GM23338 (cell line): ENCODE measurements around the gene ARFIP1. TPM values are rescaled to one million over a fixed set of nuclear protein-coding genes. Genes with fewer than 3 reads are reported as not detected.

Source experiments
- ATAC-seq: fragments of 200-7000 bp; cut with Tn5 transposase; 3 replicates; pipeline ENCODE4 v1.9.1; 2020
- DNase-seq: peaks from one replicate; pipeline ENCODE4 v3.0.0-alpha.2; 2015; ENCODE audit warnings: low spot score
- H2AFZ ChIP-seq: fragments of 200-600 bp; sonication (generic); 2 replicates; pipeline ENCODE4 v1.8.0; 2016; ENCODE audit warnings: antibody characterized with exemption, mild to moderate bottlenecking, moderate library complexity
- H3F3A ChIP-seq: fragments of 200-600 bp; sonication (generic); replicated peaks from 2 replicates; pipeline ENCODE4 v1.8.0; 2017; ENCODE audit warnings: antibody characterized with exemption, mixed run types, low read depth
- H3K27ac ChIP-seq: fragments of 200-600 bp; sonication (generic); 2 replicates; pipeline ENCODE4 v1.6.1; 2016; ENCODE audit warnings: low read depth
- H3K27me3 ChIP-seq: fragments of 200-600 bp; sonication (generic); 2 replicates; pipeline ENCODE4 v1.8.0; 2016; ENCODE audit warnings: mild to moderate bottlenecking, mixed run types, moderate library complexity; ENCODE audit not compliant: insufficient read depth
- H3K36me3 ChIP-seq: fragments of 200-600 bp; sonication (generic); 2 replicates; pipeline ENCODE4 v1.8.0; 2016; ENCODE audit warnings: mild to moderate bottlenecking; ENCODE audit not compliant: insufficient read depth
- H3K4me1 ChIP-seq: fragments of 200-600 bp; sonication (generic); 2 replicates; pipeline ENCODE4 v1.8.0; 2016; ENCODE audit warnings: mild to moderate bottlenecking, moderate library complexity; ENCODE audit not compliant: insufficient read depth
- H3K4me2 ChIP-seq: fragments of 200-600 bp; sonication (generic); 2 replicates; pipeline ENCODE4 v1.7.1; 2017; ENCODE audit warnings: mixed run types
- H3K4me3 ChIP-seq: fragments of 200-600 bp; sonication (generic); 2 replicates; pipeline ENCODE4 v1.6.1; 2016; ENCODE audit warnings: mixed run types
- H3K79me2 ChIP-seq: fragments of 200-600 bp; sonication (generic); replicated peaks from 2 replicates; pipeline ENCODE4 v1.8.0; 2017; ENCODE audit warnings: mild to moderate bottlenecking; ENCODE audit not compliant: insufficient read depth
- H3K9me2 ChIP-seq: fragments of 200-600 bp; sonication (generic); 2 replicates; pipeline ENCODE4 v1.8.0; 2017; ENCODE audit not compliant: insufficient read depth
- H4K20me1 ChIP-seq: fragments of 200-600 bp; sonication (generic); replicated peaks from 2 replicates; pipeline ENCODE4 v1.8.0; 2017; ENCODE audit warnings: mild to moderate bottlenecking; ENCODE audit not compliant: insufficient read depth
- H3K27ac Mint-ChIP-seq: 2 replicates; pipeline ENCODE4 v1.8.0; 2020; ENCODE audit warnings: inconsistent platforms, mild to moderate bottlenecking, moderate library complexity, mixed read lengths
- H3K27me3 Mint-ChIP-seq: 3 replicates; pipeline ENCODE4 v1.8.0; 2022; ENCODE audit warnings: low read depth, mild to moderate bottlenecking, moderate library complexity, mixed read lengths, inconsistent platforms; ENCODE audit not compliant: insufficient read depth, poor library complexity
- H3K36me3 Mint-ChIP-seq: 3 replicates; pipeline ENCODE4 v1.8.0; 2021; ENCODE audit warnings: low read depth, mild to moderate bottlenecking, inconsistent platforms, moderate library complexity, mixed read lengths
- H3K4me1 Mint-ChIP-seq: 3 replicates; pipeline ENCODE4 v1.8.0; 2020; ENCODE audit warnings: mild to moderate bottlenecking, inconsistent platforms, mixed read lengths
- H3K4me3 Mint-ChIP-seq: 3 replicates; pipeline ENCODE4 v1.8.0; 2021; ENCODE audit warnings: moderate library complexity, mild to moderate bottlenecking, inconsistent platforms, mixed read lengths
- H3K9me3 Mint-ChIP-seq: 3 replicates; pipeline ENCODE4 v1.8.0; 2020; ENCODE audit warnings: moderate library complexity, mild to moderate bottlenecking, inconsistent platforms, mixed read lengths
- CREB1 ChIP-seq: fragments of 250-450 bp; sonication (Bioruptor Pico); IDR thresholded peaks from 2 replicates; pipeline ENCODE4 v1.5.0; 2020; ENCODE audit warnings: low read depth, mild to moderate bottlenecking, moderate library complexity
- EZH2phosphoT487 ChIP-seq: fragments of 200-600 bp; sonication (generic); IDR thresholded peaks from one replicate; pipeline ENCODE4 v1.8.1; 2018; ENCODE audit warnings: antibody characterized with exemption; ENCODE audit not compliant: unreplicated experiment
- JUNB ChIP-seq: IDR thresholded peaks from one replicate; pipeline ENCODE4 v1.6.1; 2016; ENCODE audit warnings: antibody characterized with exemption; ENCODE audit not compliant: unreplicated experiment
- POLR2AphosphoS5 ChIP-seq: IDR thresholded peaks from 2 replicates; pipeline ENCODE4 v1.6.1; 2016; ENCODE audit warnings: antibody characterized with exemption, low read depth
- STAT1 ChIP-seq: IDR thresholded peaks from one replicate; pipeline ENCODE4 v1.6.1; 2016; ENCODE audit warnings: antibody characterized with exemption; ENCODE audit not compliant: unreplicated experiment
- ZNF331 ChIP-seq: fragments of 250-450 bp; sonication (Bioruptor Pico); IDR thresholded peaks from 2 replicates; pipeline ENCODE4 v1.5.0; 2020; ENCODE audit warnings: low read depth, mild to moderate bottlenecking, moderate library complexity
- polyA plus RNA-seq: library from polyadenylated mRNA; unstranded; fragments of >200 nt; fragmentation: Nextera tagmentation; extraction: Ambion mirVana; gene quantifications from 2 replicates; pipeline ENCODE4 v1.2.1, GENCODE V29; 2016
- total RNA-seq: library from RNA; depleted of rRNA; stranded (reverse); fragments of >200 nt; shearing (Covaris generic); gene quantifications from 2 replicates; pipeline ENCODE4 v1.2.3, GENCODE V29; 2014
- TF ChIP-seq, protein P1 (sequence below), 2 experiments: fragments of 200-600 bp in 1 of 2; sonication (generic) in 1 of 2; conservative IDR thresholded peaks; 2 replicates each; pipeline versions ENCODE4 v1.5.1 to v1.6.1; 2016 to 2017; ENCODE audit warnings: antibody characterized with exemption in 2 of 2, low read depth in 2 of 2, mild to moderate bottlenecking in 2 of 2, moderate library complexity in 1 of 2
- TF ChIP-seq, protein P2 (sequence below): IDR thresholded peaks from one replicate; pipeline ENCODE4 v1.6.1; 2018; ENCODE audit warnings: antibody characterized with exemption; ENCODE audit not compliant: unreplicated experiment

Gene ARFIP1
- total and polyA plus RNA-seq, 2 experiments from 2014 or later: 46.0 to 49.6 TPM

DNA sequence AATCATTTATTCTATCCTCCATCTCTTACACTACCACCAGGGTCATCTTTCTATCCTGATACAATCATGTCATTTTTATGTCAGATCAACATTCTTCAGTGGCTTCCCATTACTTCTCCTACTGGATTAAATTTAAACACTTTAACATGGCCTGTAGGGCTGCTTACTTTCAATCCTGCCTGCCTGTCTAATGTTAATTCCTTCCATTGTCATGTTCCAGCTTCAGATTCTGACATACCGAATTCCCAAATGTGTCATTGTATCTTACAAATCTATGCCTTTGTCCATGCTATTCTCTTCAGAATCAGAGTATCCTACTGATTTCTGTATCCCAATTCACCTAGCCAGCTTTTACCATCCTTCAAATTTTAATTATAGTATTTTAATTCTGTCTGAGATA is 106.4 kb downstream of the ARFIP1 start:
- Histone ChIP-seq H3K36me3 (no peaks in the 10 kb centered on the region), H2AFZ (no peak overlapping the region), H3F3A (no peaks in the 10 kb centered on the region), H3K9me2 (no peaks in the 10 kb centered on the region), H3K27ac (no peak overlapping the region; the same call in 1 of the 2 replicates), H3K27me3 (no peaks in the 10 kb centered on the region), H3K79me2 (no peaks in the 10 kb centered on the region), H3K4me2 (0 out of 2 replicates have a peak overlapping the region, but pooled peaks have one; percentile 24), H3K4me1 (peaks cover 19% of the 10 kb centered on the region; the same call in 1 of the 2 replicates), H3K4me3 (no peak overlapping the region), H4K20me1 (no peaks in the 10 kb centered on the region)
- H3K4me1 Mint-ChIP-seq: peaks cover 22% of the 10 kb centered on the region
- peak; percentile 23 for DNase-seq
- ATAC-seq: peak; percentile 40; the same call in 2 of the 3 replicates
- H3K27ac Mint-ChIP-seq: peak overlapping the region; percentile 29; the same call in 1 of the 2 replicates
- H3K27me3 Mint-ChIP-seq: no peaks in the 10 kb centered on the region
- H3K9me3 Mint-ChIP-seq: no peaks in the 10 kb centered on the region
- TF ChIP-seq, protein P1, sequence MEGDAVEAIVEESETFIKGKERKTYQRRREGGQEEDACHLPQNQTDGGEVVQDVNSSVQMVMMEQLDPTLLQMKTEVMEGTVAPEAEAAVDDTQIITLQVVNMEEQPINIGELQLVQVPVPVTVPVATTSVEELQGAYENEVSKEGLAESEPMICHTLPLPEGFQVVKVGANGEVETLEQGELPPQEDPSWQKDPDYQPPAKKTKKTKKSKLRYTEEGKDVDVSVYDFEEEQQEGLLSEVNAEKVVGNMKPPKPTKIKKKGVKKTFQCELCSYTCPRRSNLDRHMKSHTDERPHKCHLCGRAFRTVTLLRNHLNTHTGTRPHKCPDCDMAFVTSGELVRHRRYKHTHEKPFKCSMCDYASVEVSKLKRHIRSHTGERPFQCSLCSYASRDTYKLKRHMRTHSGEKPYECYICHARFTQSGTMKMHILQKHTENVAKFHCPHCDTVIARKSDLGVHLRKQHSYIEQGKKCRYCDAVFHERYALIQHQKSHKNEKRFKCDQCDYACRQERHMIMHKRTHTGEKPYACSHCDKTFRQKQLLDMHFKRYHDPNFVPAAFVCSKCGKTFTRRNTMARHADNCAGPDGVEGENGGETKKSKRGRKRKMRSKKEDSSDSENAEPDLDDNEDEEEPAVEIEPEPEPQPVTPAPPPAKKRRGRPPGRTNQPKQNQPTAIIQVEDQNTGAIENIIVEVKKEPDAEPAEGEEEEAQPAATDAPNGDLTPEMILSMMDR (conservative IDR thresholded peaks at IDR 0.05; ENCODE audit: low read depth in 2 of 2): no peak
- TF ChIP-seq, protein P2, sequence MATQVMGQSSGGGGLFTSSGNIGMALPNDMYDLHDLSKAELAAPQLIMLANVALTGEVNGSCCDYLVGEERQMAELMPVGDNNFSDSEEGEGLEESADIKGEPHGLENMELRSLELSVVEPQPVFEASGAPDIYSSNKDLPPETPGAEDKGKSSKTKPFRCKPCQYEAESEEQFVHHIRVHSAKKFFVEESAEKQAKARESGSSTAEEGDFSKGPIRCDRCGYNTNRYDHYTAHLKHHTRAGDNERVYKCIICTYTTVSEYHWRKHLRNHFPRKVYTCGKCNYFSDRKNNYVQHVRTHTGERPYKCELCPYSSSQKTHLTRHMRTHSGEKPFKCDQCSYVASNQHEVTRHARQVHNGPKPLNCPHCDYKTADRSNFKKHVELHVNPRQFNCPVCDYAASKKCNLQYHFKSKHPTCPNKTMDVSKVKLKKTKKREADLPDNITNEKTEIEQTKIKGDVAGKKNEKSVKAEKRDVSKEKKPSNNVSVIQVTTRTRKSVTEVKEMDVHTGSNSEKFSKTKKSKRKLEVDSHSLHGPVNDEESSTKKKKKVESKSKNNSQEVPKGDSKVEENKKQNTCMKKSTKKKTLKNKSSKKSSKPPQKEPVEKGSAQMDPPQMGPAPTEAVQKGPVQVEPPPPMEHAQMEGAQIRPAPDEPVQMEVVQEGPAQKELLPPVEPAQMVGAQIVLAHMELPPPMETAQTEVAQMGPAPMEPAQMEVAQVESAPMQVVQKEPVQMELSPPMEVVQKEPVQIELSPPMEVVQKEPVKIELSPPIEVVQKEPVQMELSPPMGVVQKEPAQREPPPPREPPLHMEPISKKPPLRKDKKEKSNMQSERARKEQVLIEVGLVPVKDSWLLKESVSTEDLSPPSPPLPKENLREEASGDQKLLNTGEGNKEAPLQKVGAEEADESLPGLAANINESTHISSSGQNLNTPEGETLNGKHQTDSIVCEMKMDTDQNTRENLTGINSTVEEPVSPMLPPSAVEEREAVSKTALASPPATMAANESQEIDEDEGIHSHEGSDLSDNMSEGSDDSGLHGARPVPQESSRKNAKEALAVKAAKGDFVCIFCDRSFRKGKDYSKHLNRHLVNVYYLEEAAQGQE: no peak
- TF ChIP-seq POLR2AphosphoS5 (no peak), EZH2phosphoT487 (no peak)
- H3K4me3 Mint-ChIP-seq: no peak overlapping the region; the same call in 2 of the 3 replicates
- H3K36me3 Mint-ChIP-seq: peaks cover 8% of the 10 kb centered on the region

DNA sequence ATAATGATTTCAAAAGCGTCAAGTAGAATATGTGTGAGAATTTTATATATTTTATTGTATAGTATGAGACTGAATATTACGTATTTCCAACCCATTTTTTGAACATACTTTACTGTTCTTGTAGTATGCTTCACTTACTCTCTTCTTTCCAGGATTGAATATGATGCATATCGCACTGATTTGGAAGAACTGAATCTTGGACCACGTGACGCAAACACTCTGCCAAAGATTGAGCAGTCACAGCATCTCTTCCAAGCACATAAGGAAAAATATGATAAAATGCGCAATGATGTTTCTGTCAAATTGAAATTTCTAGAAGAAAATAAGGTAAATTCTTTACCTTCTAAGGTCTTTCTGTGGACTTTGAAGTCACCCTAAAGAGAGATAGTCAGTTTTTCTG is 108.2 kb downstream of the ARFIP1 start:
- no peaks in the 10 kb centered on the region for H3K36me3 ChIP-seq
- no peak overlapping the region for H3K4me2 ChIP-seq
- H2AFZ ChIP-seq: no peak overlapping the region
- no peak overlapping the region for H3K4me3 ChIP-seq
- no peaks in the 10 kb centered on the region for H3K79me2 ChIP-seq
- no peaks in the 10 kb centered on the region for H3K9me2 ChIP-seq
- no peak for TF ChIP-seq STAT1
- no peak for TF ChIP-seq CREB1
- no peak for TF ChIP-seq EZH2phosphoT487
- TF ChIP-seq, protein P2: no peak
- TF ChIP-seq JUNB: no peak
- no peak for TF ChIP-seq ZNF331 (CRISPR knock-in tag)
- TF ChIP-seq POLR2AphosphoS5: no peak
- peaks cover 18% of the 10 kb centered on the region for H3K36me3 Mint-ChIP-seq
- H3K27me3 Mint-ChIP-seq: no peaks in the 10 kb centered on the region
- H4K20me1 ChIP-seq: no peaks in the 10 kb centered on the region
- no peaks in the 10 kb centered on the region for H3K27me3 ChIP-seq
- H3K4me3 Mint-ChIP-seq: no peak overlapping the region
- no peak for ATAC-seq
- H3F3A ChIP-seq: no peaks in the 10 kb centered on the region
- H3K4me1 Mint-ChIP-seq: peaks cover 22% of the 10 kb centered on the region
- DNase-seq: no peak
- H3K9me3 Mint-ChIP-seq: no peaks in the 10 kb centered on the region
- no peak overlapping the region for H3K27ac ChIP-seq
- peaks cover 23% of the 10 kb centered on the region; the same call in 1 of the 2 replicates for H3K4me1 ChIP-seq
- H3K27ac Mint-ChIP-seq: no peak overlapping the region
